SIG-M5 treated with dmso at 0.1 percent for 504 hours (cell line): ENCODE measurements around the gene APOA1.
"Not testable (repeated sequence)": the region's sequence is repeated elsewhere in the genome, so short reads cannot be mapped to it uniquely, and the experiment has no call there.

Source experiments
- DNase-seq: peaks from one replicate; lab custom pipeline; 2025; ENCODE audit not compliant: unreplicated experiment; lab: John Stamatoyannopoulos, UW

The APOA1 gene

DNA sequence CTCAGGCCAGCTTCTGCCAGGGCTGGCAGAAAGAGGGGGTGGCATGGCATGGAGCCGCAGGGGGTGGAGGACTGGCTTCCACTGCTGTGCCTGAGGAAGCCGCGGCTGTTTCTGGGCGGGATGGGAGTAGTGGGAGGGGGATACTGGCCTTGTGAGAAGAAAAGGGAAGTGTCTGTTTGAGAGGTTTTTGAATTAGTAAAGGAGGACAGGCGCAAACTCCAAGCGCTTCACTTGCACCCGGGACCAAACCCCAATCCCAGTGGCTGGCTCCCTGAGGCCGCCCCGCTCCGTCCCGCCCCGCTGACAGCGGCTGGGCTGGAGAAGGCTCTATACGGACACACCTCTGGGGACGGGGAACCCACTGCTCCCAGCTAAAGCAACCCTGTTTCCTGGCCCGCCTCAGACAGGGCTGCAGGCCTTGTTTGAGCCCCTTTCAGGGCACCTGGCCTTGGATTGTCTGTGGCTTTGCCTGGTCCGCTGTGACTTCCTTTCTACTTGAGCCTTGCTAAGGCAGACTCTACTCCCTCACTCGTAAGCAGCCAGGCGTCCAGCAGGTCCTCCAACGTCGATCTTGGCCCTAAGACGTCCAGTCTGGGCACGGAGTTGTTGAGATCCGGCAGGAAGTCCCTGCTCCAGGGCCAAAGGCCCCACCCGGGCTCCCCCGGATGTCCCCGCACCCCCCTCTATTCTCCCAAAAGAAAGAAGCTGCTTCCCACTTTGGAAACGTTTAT is 2.2 kb downstream of the APOA1 start:
- DNase-seq = peak; percentile 78

DNA sequence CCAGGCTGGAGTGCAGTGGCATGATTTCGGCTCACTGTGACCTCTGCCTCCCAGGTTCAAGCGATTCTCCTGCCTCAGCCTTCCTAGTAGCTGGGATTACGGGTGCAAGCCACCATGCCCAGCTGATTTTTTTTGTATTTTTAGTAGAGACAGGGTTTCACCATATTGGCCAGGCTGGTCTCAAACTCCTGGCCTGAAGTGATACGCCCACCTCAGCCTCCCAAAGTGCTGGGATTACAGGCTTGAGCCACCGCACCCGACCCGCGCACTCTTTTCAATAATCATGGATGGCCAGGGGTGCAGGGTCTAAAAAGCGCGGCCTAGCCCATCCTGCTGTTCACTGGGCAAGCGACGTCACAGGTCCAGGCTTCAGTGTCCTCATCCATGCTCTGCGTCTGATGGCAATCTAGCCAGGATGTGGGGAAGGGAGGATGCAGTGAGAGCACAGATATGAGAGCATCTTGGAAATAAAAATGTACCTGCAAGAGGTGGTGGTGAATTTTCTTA is 2.8 kb downstream of the APOA1 start:
- not testable (repeated sequence) for DNase-seq

DNA sequence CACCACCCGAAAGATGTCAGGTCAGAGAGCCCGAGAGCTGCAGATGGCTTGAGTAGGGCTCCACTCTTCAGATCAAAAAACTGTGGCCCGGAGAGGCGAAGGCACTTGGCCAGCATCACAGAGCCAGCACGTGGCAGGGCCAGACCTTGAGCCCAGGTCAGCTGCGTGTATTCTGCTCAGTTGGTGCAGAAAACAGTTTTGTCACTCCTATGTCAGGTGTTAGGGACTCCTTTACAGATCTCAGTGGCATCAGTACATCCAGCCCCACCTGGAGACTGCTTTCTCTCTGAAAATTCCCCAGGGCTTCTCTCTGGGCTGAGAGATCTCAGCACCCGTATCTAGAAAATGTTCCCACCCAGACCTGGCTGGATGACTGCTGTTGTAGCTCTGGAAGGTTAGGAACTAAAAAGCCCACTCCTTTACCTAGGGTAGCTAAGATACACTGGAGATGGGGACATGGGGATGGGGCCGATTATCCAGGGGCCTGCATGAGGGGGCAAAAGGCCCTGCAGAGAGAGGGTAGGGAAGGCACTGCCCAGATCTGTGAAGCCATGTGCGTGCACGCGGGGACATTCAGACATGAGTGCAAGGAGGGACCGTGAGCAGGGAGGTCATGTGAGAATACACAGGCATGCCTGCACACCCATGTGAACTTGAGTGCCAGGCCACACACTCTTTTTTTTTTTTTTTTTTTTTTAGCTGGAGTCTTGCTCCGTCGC is 3.4 kb downstream of the APOA1 start:
- no peak for DNase-seq

DNA sequence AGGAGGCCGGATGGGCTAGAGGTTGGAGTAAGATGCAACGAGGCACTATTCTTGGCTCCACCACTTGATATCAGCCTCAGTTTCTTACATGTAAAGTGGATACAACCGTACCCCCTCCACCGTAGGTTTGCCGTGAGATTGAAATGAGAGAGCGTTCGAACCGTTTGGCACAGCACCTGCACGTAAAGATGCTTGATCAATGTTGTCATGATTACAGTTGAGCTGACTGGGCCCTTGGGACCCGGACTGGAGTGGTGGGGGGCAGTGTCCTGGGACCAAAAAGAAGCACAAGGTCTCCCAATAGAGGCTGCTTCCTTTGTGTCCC is 4.0 kb downstream of the APOA1 start:
- no peak for DNase-seq

DNA sequence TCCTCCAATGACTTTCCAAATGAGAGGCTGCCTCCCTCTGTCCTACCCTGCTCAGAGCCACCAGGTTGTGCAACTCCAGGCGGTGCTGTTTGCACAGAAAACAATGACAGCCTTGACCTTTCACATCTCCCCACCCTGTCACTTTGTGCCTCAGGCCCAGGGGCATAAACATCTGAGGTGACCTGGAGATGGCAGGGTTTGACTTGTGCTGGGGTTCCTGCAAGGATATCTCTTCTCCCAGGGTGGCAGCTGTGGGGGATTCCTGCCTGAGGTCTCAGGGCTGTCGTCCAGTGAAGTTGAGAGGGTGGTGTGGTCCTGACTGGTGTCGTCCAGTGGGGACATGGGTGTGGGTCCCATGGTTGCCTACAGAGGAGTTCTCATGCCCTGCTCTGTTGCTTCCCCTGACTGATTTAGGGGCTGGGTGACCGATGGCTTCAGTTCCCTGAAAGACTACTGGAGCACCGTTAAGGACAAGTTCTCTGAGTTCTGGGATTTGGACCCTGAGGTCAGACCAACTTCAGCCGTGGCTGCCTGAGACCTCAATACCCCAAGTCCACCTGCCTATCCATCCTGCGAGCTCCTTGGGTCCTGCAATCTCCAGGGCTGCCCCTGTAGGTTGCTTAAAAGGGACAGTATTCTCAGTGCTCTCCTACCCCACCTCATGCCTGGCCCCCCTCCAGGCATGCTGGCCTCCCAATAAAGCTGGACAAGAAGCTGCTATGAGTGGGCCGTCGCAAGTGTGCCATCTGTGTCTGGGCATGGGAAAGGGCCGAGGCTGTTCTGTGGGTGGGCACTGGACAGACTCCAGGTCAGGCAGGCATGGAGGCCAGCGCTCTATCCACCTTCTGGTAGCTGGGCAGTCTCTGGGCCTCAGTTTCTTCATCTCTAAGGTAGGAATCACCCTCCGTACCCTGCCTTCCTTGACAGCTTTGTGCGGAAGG is 4.8 kb downstream of the APOA1 start:
- no peak for DNase-seq

DNA sequence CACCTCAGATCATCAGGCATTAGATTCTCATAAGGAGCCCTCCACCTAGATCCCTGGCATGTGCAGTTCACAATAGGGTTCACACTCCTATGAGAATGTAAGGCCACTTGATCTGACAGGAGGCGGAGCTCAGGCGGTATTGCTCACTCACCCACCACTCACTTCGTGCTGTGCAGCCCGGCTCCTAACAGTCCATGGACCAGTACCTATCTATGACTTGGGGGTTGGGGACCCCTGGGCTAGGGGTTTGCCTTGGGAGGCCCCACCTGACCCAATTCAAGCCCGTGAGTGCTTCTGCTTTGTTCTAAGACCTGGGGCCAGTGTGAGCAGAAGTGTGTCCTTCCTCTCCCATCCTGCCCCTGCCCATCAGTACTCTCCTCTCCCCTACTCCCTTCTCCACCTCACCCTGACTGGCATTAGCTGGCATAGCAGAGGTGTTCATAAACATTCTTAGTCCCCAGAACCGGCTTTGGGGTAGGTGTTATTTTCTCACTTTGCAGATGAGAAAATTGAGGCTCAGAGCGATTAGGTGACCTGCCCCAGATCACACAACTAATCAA is 5.6 kb downstream of the APOA1 start:
- no peak for DNase-seq

DNA sequence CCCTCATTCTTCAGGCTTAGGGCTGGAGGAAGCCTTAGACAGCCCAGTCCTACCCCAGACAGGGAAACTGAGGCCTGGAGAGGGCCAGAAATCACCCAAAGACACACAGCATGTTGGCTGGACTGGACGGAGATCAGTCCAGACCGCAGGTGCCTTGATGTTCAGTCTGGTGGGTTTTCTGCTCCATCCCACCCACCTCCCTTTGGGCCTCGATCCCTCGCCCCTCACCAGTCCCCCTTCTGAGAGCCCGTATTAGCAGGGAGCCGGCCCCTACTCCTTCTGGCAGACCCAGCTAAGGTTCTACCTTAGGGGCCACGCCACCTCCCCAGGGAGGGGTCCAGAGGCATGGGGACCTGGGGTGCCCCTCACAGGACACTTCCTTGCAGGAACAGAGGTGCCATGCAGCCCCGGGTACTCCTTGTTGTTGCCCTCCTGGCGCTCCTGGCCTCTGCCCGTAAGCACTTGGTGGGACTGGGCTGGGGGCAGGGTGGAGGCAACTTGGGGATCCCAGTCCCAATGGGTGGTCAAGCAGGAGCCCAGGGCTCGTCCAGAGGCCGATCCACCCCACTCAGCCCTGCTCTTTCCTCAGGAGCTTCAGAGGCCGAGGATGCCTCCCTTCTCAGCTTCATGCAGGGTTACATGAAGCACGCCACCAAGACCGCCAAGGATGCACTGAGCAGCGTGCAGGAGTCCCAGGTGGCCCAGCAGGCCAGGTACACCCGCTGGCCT is 7.1 kb downstream of the APOA1 start:
- no peak for DNase-seq

DNA sequence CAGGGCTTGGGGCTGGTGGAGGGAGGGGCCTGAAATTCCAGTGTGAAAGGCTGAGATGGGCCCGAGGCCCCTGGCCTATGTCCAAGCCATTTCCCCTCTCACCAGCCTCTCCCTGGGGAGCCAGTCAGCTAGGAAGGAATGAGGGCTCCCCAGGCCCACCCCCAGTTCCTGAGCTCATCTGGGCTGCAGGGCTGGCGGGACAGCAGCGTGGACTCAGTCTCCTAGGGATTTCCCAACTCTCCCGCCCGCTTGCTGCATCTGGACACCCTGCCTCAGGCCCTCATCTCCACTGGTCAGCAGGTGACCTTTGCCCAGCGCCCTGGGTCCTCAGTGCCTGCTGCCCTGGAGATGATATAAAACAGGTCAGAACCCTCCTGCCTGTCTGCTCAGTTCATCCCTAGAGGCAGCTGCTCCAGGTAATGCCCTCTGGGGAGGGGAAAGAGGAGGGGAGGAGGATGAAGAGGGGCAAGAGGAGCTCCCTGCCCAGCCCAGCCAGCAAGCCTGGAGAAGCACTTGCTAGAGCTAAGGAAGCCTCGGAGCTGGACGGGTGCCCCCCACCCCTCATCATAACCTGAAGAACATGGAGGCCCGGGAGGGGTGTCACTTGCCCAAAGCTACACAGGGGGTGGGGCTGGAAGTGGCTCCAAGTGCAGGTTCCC is 7.8 kb downstream of the APOA1 start, which contains the start of gene APOC3:
Gene APOC3, plus strand, starts transcription at position 383 of the 659 bp plus-strand sequence. CDS start 676 bp downstream, outside the sequence.
- no peak for DNase-seq

DNA sequence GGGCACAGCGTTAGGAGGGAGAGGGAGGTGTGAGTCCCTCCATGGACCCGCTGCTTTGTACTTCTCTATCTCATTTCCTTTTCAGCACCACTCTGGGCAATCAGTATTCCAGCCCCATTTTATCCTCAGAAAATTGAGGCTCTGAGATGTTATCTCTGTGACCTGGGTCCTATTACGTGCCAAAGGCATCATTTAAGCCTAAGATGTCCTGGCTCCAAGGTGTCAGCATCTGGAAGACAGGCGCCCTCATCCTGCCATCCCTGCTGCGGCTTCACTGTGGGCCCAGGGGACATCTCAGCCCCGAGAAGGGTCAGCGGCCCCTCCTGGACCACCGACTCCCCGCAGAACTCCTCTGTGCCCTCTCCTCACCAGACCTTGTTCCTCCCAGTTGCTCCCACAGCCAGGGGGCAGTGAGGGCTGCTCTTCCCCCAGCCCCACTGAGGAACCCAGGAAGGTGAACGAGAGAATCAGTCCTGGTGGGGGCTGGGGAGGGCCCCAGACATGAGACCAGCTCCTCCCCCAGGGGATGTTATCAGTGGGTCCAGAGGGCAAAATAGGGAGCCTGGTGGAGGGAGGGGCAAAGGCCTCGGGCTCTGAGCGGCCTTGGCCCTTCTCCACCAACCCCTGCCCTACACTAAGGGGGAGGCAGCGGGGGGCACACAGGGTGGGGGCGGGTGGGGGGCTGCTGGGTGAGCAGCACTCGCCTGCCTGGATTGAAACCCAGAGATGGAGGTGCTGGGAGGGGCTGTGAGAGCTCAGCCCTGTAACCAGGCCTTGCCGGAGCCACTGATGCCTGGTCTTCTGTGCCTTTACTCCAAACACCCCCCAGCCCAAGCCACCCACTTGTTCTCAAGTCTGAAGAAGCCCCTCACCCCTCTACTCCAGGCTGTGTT is 8.5 kb downstream of the APOA1 start:
- no peak for DNase-seq

DNA sequence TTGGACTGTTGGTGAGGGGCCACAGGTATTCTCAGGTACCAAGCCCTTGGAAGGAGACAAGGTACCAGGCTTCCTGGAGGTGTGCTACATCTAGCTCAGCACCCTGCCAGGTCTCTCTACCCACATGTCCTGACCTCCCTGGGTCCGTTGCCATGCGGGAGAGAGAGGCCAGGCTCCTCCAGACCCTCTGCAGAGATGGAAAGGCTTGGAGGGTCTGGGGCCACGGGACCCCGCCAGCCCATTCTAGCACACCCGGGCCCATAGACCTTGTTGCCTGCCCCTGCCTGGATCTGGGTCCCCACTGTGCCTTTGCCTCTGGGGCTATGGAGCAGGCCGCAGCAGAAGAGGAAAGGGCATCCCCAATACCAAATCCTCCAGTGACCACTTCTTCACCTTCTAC is 10.0 kb downstream of the APOA1 start:
- DNase-seq = no peak

DNA sequence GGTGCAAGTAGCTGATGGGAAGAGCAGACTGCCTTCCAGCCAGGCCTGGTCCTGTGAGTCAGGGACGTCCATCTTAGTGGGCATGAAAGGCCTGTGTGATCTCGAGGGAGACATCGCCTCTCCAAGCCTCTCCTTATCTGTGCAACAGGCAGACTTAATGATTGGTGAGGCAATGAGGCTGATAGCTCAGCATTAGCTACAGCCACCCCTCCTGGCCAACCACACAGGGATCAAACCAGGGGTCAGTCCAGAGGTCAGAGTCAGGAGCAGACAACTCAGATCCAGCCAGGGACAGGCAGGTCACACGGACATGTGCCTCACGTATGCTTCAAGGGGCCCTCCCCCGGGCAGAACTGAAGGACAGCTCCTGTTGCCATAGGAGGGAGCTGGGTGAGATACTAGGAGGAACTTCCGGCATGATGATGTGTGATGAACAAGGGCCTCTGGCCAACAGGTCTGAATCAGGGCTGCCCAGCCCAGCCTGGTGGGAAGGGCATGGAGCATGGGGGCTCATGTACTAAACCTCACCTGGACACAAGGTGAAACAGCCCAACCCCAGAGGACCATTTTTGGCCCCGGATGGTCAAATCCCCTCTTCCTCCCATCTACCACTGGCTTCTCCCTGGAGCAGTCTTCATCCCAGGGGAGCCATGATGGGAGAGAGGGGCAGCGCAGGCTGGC is 10.5 kb downstream of the APOA1 start:
- DNase-seq = no peak

DNA sequence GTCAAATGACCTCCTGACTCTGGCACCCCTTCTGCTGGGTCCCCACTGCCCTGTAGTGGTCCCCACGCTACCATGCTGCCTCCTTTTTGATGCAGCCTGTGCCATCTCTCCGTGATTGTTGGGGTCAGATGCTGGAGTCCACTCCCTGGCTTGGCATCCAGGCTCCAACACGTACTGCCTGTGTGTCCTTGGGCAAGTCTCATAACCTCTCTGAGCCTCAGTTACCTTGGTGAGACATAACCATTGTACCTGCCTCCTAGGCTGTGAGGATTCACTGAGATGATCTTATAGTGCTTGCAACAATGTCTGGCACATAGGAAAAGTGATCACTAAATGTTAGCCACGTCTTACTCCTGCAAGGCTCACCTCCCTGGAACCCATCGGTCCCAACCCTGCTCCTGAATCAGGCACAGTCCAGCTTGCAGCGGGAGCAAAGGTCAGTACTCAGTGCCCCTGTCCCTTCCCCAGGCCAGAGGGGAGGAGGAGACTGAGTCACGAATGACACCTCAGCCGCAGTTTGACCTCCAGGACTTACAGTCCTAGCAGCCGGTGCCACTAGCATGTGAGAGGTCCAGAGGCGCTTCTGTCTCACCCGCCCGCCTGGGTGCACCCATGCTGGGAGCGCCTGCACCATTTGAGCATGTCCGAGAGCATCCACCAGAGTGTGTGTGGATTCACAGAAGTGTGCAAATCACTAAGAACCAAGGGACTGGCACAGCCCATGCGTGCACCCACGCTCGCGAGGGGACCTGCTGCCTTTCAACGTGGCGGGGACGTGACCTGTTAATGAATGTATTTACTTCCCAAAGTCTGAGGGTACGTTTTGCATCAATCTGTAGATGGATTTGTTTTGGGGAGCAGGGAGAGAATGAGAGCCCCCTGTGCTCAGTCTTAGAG is 11.3 kb downstream of the APOA1 start:
- DNase-seq = no peak

DNA sequence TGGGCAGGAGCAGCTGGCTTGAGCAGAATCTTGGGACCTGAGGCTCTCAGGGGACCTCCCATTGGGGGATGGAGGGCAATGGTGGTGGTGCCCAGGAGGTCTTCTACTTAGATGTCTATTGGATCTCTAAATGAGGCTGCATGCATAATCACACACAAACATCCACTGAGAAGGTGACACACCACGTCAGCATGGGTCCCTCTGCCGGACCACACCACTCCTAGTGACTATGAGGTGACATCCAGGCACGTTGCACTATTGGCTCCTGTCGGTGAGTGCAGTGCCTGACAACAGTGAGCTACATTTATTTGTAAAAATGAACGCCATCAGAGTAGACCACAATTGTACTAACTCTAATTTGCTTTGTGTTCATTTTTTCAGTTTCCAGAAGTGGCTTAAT is 12.0 kb downstream of the APOA1 start:
- no peak for DNase-seq

DNA sequence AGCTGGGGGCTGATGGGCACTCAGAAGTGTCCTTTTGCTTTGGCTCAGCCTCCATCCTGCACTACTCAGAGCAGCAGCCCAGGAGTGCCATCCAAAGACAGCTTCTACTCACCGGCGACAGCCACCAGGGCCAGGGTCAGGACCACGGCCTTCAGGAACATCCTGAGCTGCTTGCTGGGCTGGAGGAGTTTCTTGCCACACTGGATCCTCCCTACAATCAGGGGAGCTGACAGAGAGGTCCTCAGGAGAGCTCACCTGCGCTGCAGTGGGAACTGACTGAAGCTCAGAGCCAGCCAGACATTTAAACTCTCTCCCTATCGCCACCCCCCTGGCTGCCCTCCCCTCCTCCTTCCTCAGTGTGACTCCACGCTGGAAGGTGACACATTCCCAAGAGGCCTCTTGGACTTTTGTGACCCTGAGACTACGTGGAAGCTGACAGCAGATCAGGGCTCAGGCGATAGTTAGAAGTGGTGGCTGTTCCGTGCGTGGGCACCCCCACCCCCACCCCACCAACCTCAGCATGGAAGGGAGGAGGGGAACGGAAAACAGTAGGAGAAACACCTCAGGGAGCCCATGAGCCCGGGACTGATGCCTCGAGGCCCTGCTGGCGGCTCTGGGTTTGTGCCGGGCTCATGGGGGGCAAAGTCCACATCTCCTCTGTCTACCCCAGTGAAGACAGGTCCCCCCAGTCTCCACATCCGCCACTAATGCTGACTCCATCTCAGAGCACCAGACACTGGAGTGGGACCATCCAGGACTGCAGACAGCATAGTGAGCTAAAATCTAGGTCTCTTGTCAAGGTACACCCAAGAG is 14.2 kb downstream of the APOA1 start, which contains the start of gene APOA4:
Gene APOA4, minus strand, starts transcription at position 274 of the 813 bp plus-strand sequence. Its CDS starts 113 bp downstream, at position 161.
- no peak for DNase-seq

DNA sequence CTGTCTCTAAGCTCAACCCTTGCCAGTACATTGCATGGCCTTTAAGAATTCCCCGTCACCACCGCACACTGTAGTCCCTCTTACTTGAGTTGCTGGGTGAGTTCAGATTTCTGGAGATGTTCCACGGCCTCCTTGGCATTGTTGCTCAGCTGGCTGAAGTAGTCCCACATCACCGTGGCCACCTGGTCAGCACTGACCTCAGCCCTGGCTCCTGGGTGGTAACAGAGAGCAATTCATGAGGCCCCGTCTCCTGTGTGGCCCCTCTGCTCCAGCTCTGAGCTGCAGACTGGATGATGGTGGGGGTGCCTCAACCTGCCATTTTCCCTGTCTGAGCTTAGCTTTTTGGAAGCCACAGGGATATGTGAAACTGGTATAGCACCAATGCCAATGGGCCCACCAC is 14.8 kb downstream of the APOA1 start:
- DNase-seq = no peak
